HG03139 (cell line): Measurements from ENCODE around the gene CDK19.
"Not testable (repeated sequence)": the region's sequence is repeated elsewhere in the genome, so short reads cannot be mapped to it uniquely, and the experiment has no call there.

Experiments
- ATAC-seq: cut with Tn5 transposase; IDR thresholded peaks from one replicate; pipeline ENCODE4 v1.9.1; 2021; ENCODE audit not compliant: unreplicated experiment

The CDK19 gene

GRCh38 chr6:110815411-110816409 is at the start of gene CDK19:
CDK19 (minus strand) TSS chr6:110815469; CDS start chr6:110815136, 333 bp downstream.
- ATAC-seq = peak; percentile 65

DNA sequence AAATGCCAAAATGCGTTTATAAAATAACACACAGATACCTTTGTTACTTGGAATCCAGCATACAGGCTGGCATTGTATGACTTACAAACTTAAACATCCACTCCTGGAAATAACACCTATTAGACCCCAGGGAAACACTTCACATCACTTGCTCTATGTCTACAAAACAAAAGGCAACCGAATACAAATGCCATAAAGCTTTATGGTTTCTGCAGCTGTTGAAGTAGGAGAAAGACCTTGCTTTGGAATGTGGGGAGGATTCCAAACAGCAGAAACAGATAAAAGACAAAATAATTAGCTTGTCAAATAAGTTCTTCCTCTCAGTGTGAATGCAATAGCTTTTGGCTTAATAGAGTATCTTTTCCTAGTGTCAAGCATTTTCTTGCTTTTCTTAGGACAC is 49.6 kb upstream of the CDK19 start:
- no peak for ATAC-seq

DNA sequence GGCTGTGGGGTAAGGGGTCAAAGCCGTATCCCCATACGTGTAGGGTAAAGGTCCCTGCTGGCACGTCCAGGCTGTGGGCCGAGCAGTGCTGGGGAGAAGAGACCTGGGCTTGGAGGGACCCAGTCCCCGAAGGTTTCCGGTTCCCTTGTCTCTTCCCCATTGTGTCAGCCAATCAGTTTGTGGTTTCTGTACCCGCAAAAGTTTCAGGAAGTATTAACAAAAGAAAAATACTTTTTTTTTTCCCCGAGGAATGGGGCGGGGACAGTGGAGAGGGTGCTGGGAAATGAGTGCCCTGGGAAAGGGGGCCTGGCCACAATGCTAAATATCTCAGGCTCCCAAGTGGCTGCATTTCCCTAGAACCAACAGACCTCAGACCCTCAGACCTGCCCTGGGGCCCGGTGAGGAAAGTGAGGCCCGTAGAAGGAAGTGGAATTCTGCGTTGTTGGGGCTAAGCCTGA is 44.1 kb upstream of the CDK19 start:
- ATAC-seq = no peak

DNA sequence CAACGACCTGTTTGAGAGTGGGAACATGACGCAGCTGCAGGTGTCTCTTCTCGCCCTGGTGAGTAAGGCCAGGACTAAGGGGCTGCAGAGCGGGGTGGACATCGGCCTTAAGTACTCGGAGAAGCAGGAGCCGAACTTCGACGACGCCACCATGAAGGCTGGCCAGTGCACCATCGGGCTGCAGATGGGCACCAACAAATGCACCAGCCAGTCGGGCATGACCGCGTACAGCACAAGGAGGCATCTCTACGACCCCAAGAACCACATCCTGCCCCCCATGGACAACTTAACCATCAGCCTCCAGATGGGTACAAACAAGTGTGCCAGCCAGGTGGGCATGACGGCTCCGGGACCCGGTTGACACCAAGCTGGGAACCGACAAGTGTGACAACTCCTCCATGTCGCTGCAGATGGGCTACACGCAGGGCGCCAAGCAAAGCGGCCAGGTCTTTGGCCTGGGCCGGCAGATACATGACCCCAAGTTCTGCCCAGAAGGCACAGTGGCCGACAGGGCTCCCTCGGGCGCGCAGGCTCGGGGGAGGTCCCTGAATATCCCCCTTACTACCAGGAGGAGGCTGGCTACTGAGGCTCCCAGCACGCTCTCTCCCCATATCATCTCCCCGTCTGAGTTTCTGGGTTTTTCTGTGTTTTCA is 43.4 kb upstream of the CDK19 start:
- ATAC-seq = no peak

- ATAC-seq = no peak
Measured at GRCh38 chr6:110858016-110858415, 42.7 kb upstream of the CDK19 start.

- no peak for ATAC-seq
Measured at GRCh38 chr6:110856296-110856695, 41.0 kb upstream of the CDK19 start.

DNA sequence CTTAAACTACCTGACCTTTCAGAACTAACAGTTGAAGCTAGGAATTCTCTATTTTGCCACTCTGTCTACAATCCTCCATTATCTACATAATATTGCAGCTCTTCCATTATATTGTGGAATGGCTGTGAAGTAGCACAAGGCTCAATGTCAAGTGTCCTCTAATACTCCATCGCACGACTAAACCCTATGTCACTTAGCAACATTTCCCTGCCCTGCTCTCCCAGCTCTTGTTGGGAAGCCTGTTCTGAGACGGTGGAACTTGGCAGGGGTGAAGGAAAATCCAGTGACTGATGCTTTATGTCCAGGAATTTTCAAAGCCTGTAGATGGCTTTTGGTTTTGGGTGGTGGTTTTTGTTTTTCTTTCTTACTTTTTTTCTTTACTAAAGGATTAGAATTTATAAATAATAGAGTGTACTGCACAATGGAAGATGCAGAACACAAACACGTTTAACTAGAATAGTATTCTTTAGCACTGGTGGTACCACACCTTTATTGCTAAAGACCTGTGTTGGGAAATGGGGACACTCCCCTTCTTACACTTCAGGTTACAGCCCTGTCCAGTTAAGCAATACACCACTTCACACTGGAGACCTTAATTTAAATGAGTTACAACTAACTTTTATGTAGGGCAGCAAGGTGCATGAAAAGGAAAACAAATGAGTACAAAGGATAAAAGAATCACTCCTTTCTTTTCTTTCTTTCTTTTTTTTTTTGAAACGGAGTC is 38.6 kb upstream of the CDK19 start:
- ATAC-seq = no peak

DNA sequence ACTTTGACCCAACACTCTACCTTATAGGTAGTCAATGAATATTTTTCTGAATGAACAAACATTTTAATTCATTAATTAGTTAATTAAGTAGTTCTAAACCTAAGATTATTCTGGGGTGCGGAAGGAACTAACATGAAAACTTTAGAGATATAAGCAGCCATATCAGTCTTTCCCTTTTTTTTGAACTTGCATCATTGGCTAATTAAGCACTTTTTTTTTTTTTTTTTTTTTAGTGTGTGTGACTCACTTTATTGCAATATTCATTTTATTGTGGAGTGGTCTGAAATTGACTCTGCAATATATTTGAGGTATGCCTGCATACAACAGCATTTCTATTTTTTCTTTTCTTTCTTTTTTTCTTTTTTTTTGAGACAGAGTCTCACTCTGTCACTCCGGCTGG is 37.5 kb upstream of the CDK19 start:
- ATAC-seq = no peak

GRCh38 chr6:110849781-110850180 is 34.5 kb upstream of the CDK19 start:
- ATAC-seq = no peak

DNA sequence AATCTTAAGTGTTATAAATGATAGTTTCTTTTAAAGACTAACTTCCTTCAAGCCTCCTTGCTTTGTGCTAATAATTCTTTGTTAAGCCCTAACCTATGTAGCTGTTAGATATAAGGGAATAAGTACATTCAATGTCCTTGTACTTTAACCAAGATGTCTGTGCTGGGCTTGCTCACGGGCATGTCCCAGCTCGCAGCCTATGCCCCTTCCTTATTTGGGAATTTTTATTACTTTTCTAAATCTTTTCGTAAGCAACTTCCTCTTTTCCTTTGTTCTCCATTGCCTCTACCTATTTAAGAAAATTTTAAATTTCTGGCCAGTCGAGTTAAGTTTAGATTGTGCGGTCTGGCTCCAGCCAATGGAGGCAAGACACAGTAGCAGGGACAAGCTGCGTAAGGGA is 26.0 kb upstream of the CDK19 start:
- ATAC-seq = no peak

GRCh38 chr6:110835751-110836150 is 20.5 kb upstream of the CDK19 start:
- not testable (repeated sequence) for ATAC-seq

DNA sequence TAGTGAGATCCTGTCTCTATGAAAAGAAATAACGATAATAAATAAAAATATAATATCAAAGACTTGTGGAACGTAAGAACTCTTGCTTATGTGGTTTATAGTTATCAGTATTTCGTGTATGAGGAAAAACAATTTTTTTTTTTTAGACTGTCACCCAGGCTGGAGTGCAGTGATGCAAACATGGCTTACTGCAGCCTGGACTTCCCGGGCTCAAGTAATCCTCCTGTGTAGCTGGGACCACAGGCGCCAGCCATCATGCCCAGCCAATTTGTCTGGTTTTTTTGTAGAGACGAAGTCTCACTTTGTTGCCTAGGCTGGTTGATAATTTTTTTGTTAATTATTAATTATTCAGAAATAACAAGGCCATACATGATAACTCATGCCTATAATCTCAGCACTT is 18.6 kb upstream of the CDK19 start:
- ATAC-seq = no peak

DNA sequence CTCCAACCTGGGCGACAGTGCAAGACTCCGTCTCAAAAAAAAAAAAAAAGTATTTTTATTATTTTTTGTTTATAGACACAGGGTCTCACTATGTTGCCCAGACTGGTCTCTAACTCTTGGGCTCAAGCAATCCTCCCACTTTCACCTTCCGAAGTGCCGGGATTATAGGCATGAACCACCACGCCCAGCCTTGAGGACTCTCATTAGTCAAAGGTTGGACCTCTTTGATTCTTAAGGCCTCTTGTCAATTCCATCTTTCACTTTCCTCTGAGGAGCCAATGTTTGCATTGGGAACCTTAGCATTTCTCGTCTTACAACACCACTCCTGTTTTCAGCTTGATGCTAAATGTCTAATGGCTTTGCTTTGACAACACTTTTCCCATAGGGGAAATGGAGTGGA is 16.1 kb upstream of the CDK19 start:
- no peak for ATAC-seq

- no peak for ATAC-seq
Measured at GRCh38 chr6:110828396-110828795, 13.1 kb upstream of the CDK19 start.

- no peak for ATAC-seq
Measured at GRCh38 chr6:110826236-110827129, 11.2 kb upstream of the CDK19 start.

DNA sequence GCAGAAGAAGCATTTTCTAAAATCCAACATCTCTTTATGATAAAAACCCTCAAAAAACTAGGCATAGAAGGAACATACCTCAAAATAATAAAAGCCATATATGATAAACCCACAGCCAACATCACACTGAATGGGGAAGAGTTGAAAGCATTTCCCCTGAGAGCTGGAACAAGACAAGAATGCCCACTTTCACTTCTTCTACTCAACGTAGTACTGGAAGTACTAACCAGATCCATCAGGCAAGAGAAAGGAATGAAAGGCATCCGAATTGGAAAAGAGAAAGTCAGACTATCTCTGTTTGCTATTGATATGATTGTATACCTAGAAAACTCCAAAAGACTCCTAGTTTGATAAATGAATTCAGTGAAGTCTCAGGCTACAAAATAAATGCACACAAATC is 7.9 kb upstream of the CDK19 start:
- ATAC-seq = no peak

GRCh38 chr6:110822249-110822648 is 7.0 kb upstream of the CDK19 start:
- ATAC-seq = no peak

DNA sequence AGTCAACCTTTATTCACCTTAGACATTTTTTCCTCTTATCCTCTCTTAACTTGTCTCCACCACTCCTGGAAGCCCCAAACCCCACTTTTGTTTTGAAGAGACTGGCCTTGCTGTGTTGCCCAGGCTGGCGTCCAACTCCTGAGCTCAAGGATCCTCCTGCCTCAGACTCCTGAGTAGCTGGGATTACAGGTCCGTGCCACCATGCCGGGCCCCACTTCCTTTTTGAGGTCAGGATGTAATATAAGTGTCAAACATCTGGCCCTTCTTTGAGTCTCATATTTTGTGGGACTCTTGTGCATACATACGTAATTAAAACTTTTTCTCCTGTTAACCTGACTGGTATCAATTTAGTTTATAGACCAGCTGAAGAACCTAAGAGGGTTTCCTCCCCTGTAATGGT is 1.4 kb upstream of the CDK19 start:
- no peak for ATAC-seq

GRCh38 chr6:110815015-110815410 is 256 bp downstream of the CDK19 start:
- ATAC-seq = no peak
